Measurements from ENCODE around the gene PDXK. TPM values are rescaled to one million over a fixed set of nuclear protein-coding genes. Genes with fewer than 3 reads are reported as not detected.

Gene PDXK
- total and polyA plus RNA-seq, 2 donors from 2014 or later = 122 to 210 TPM

DNA sequence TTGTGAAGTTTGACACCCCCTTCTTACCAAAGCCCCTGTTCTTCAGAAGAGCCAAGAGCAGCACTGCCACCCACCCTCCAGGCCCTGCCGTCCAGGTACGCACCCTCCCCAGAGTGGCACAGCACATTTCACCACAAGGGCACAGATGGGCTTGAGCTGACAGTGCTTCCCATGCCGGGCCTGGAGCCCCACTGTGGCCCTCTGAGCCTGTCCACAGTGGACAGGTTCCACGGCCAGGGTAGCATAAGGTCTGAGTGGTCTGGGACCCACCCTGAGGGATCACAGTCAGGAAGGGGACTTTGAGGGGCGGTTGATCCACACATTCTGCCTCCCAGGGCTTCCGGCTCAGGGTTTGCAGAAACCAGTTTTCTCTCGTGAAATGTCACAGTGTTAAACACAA, 28.6 kb upstream of the PDXK start:
- Histone ChIP-seq H3K9ac (ENCODE audit: low read length in 3 of 3) (no peak overlapping the region), H3K4me1 (ENCODE audit: control insufficient read depth in 2 of 3, insufficient read depth in 2 of 3, low read depth in 1 of 3, low read length in 3 of 3) (no peaks in the 10 kb centered on the region), H3K27ac (ENCODE audit: low read depth in 2 of 2, low read length in 2 of 2) (no peak overlapping the region), H3K36me3 (ENCODE audit: control insufficient read depth in 2 of 3, insufficient read depth in 3 of 3, low read length in 3 of 3) (peaks cover 0 to 59% (median 27%) of the 10 kb centered on the region in 3 donors), H3K4me3 (ENCODE audit: low read length in 3 of 3) (no peak overlapping the region), H3K27me3 (ENCODE audit: control insufficient read depth, insufficient read depth, low read length) (no peaks in the 10 kb centered on the region), H3K9me3 (ENCODE audit: control insufficient read depth in 2 of 3, insufficient read depth in 1 of 3, low read length in 3 of 3) (no peaks in the 10 kb centered on the region)
- FAIRE-seq (no peak), DNase-seq (peak in 1 of 5 donors; percentile 19)
- TF ChIP-seq, protein P1, sequence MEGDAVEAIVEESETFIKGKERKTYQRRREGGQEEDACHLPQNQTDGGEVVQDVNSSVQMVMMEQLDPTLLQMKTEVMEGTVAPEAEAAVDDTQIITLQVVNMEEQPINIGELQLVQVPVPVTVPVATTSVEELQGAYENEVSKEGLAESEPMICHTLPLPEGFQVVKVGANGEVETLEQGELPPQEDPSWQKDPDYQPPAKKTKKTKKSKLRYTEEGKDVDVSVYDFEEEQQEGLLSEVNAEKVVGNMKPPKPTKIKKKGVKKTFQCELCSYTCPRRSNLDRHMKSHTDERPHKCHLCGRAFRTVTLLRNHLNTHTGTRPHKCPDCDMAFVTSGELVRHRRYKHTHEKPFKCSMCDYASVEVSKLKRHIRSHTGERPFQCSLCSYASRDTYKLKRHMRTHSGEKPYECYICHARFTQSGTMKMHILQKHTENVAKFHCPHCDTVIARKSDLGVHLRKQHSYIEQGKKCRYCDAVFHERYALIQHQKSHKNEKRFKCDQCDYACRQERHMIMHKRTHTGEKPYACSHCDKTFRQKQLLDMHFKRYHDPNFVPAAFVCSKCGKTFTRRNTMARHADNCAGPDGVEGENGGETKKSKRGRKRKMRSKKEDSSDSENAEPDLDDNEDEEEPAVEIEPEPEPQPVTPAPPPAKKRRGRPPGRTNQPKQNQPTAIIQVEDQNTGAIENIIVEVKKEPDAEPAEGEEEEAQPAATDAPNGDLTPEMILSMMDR (IDR thresholded peaks at IDR 0.05; ENCODE audit: borderline replicate concordance, extremely low read depth, insufficient read depth) = no peak
- intact Hi-C loops (cut with DNase I) = no loop called here

DNA sequence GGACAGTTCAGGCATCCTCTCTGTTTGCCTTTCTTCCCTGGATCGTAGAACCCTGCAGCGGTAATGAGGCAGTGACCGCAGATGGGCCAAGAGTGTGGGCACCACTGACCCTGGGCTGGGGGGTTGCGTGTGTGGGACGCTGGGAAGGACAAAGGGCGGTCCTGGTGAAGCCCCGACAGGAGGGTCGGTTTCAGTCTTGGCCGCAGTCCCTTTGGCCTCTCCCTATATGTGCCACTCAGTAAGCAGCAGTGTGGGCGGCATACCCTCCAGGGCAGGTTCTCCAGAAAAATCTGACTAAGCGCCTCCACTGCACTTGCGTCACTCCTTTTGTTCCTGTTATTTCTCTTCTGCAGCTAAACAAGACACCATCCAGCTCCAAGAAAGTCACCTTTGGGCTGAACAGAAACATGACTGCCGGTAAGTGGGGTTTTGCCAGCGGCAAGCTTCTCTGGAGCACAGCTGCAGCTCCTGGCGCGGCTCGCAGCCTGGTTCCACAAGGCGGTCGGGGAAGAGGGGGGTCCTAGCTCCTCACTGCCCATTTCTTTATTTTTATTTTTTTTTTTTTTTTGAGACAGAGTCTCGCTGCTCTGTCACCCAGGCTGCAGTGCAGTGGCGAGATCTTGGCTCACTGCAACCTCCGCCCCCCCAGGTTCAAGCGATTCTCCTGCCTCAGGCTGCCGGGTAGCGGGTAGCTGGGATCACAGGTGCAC, 27.7 kb upstream of the PDXK start:
- H3K27me3 ChIP-seq (ENCODE audit: control insufficient read depth, insufficient read depth, low read length) = no peaks in the 10 kb centered on the region
- DNase-seq = peak in 1 of 5 donors; percentile 57
- intact Hi-C loops (cut with DNase I) = no loop called here
- no peaks in the 10 kb centered on the region for H3K9me3 ChIP-seq (ENCODE audit: control insufficient read depth in 2 of 3, insufficient read depth in 1 of 3, low read length in 3 of 3)
- H3K4me1 ChIP-seq (ENCODE audit: control insufficient read depth in 2 of 3, insufficient read depth in 2 of 3, low read depth in 1 of 3, low read length in 3 of 3) = no peaks in the 10 kb centered on the region
- no peak overlapping the region for H3K27ac ChIP-seq (ENCODE audit: low read depth in 2 of 2, low read length in 2 of 2)
- H3K4me3 ChIP-seq (ENCODE audit: low read length in 3 of 3) = no peak overlapping the region
- FAIRE-seq = no peak
- H3K36me3 ChIP-seq (ENCODE audit: control insufficient read depth in 2 of 3, insufficient read depth in 3 of 3, low read length in 3 of 3) = peaks cover 0 to 52% (median 22%) of the 10 kb centered on the region in 3 donors
- H3K9ac ChIP-seq (ENCODE audit: low read length in 3 of 3) = no peak overlapping the region
- TF ChIP-seq, protein P1 (IDR thresholded peaks at IDR 0.05; ENCODE audit: borderline replicate concordance, extremely low read depth, insufficient read depth) = no peak

DNA sequence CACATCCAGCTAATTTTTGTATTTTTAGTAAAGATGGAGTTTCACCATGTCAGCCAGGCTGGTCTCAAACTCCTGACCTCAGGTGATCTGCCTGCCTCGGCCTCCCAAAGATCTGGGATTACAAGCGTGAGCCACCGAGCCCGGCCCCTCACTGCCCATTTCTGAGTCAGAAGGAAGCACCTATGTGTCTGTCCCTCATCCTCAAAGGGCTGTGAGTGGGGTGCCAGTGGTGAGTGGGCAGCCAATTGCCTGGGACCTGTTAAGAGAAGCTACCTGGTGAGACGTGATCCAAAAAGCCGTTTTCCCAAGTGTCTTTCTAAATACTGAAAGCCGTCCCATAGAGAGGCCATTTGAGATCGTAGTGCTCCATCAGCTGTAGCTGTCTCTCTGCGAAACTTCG, 27.1 kb upstream of the PDXK start:
- FAIRE-seq (no peak), DNase-seq (peak in 1 of 5 donors; percentile 53)
- no peaks in the 10 kb centered on the region for H3K4me1 ChIP-seq (ENCODE audit: control insufficient read depth in 2 of 3, insufficient read depth in 2 of 3, low read depth in 1 of 3, low read length in 3 of 3)
- H3K4me3 ChIP-seq (ENCODE audit: low read length in 3 of 3) = no peak overlapping the region
- no peaks in the 10 kb centered on the region for H3K27me3 ChIP-seq (ENCODE audit: control insufficient read depth, insufficient read depth, low read length)
- H3K36me3 ChIP-seq (ENCODE audit: control insufficient read depth in 2 of 3, insufficient read depth in 3 of 3, low read length in 3 of 3) = peaks cover 0 to 46% (median 17%) of the 10 kb centered on the region in 3 donors
- H3K9ac ChIP-seq (ENCODE audit: low read length in 3 of 3) = no peak overlapping the region
- no peak overlapping the region for H3K27ac ChIP-seq (ENCODE audit: low read depth in 2 of 2, low read length in 2 of 2)
- intact Hi-C loops (cut with DNase I) = no loop called here
- H3K9me3 ChIP-seq (ENCODE audit: control insufficient read depth in 2 of 3, insufficient read depth in 1 of 3, low read length in 3 of 3) = no peaks in the 10 kb centered on the region
- TF ChIP-seq, protein P1 (IDR thresholded peaks at IDR 0.05; ENCODE audit: borderline replicate concordance, extremely low read depth, insufficient read depth) = no peak

All from kidney (tissue), 14 donors.